Diencephalon (tissue), 1 donor: ENCODE data around the gene MAGEA11. TPM values are rescaled to one million over a fixed set of nuclear protein-coding genes. Genes with fewer than 3 reads are reported as not detected.

Source experiments
- small RNA-seq: library from RNA; depleted of rRNA; stranded (forward); fragments of <200 nt; gene quantifications from one replicate; pipeline ENCODE3, GENCODE V24; 2014
- total RNA-seq: library from RNA; depleted of rRNA; stranded (reverse); fragments of >200 nt; gene quantifications from one replicate; pipeline ENCODE4 v1.2.3, GENCODE V29; 2014

The MAGEA11 gene
- total RNA-seq = not detected

DNA sequence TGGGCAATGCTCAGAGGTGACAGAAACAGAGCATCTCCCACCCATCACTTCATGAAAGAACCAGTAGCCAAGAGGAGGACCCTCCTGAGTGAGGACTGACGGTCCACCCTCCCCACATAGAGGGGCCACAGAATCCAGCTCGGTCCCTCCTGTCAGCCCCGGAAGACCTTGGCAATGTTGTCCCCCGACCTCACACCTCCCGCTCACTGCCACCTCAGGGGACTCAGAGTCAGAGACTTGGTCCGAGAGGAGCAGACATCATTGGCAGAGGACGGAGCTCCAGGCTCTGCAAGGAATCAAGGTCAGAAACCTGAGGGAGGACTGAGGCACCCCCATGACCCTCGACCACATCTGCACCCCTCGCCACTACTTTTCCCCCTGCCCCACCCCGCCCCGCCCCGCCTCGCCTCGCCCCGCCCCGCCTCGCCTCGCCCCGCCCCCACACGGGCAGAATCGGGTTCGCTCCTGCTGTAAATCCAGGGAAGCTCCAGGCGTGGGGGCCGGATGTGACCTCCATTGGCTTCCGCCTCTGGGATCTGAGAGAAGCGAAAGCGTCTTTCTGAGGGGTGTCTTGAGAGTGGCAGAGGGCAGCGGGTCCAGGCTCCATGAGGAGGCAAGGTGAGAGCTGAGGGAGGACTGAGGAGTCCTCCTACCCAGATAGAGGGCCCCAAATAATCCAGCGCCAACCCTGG lies at the start of gene MAGEA11:
Gene MAGEA11 (plus strand): TSS at position 516 of the 692 bp plus-strand sequence. CDS start 1,100 bp downstream, outside the sequence.

Small RNAs within 50 kb of the gene (small RNA-seq; reads per million reads assigned to genes)
- gene AC244098.1 (not detected), gene AC244098.2 (not detected), gene AC244098.3 (not detected)

Other genes starting within 250 kb of the MAGEA11 start
- 176 TPM for gene IDS, start 206.8 kb upstream of the MAGEA11 start, total RNA-seq
- gene EOLA1, start 171.0 kb upstream of the MAGEA11 start, total RNA-seq = 13.4 TPM
- gene HSFX3, start 162.1 kb upstream of the MAGEA11 start, total RNA-seq = not detected
- not detected for gene MAGEA9B, start 124.6 kb upstream of the MAGEA11 start, total RNA-seq
- gene HSFX2, start 116.7 kb upstream of the MAGEA11 start, total RNA-seq = 1.4 TPM
- gene TMEM185A, start 80.3 kb upstream of the MAGEA11 start, total RNA-seq = 37.1 TPM
- 2.3 TPM for gene HSFX1, start 62.0 kb downstream of the MAGEA11 start, total RNA-seq
- gene MAGEA9, start 69.9 kb downstream of the MAGEA11 start, total RNA-seq = not detected
- not detected for gene MAGEA8, start 169.1 kb downstream of the MAGEA11 start, total RNA-seq
- not detected for gene HSFX4, start 217.5 kb downstream of the MAGEA11 start, total RNA-seq
- gene EOLA2, start 226.4 kb downstream of the MAGEA11 start, total RNA-seq = 15.7 TPM